HL-60 (cell line): ENCODE data around the gene MAGI2.

Source experiments
- CTCF ChIP-seq: IDR thresholded peaks from one replicate; pipeline ENCODE4 v1.5.1; 2011; ENCODE audit warnings: low read length, control low read depth, inconsistent platforms; ENCODE audit not compliant: insufficient read depth
- GABPA ChIP-seq: IDR thresholded peaks from 2 replicates; pipeline ENCODE4 v1.6.1; 2012; ENCODE audit warnings: low read depth
- TF ChIP-seq, protein P1 (sequence below): IDR thresholded peaks from 2 replicates; pipeline ENCODE4 v1.6.1; 2012; ENCODE audit warnings: low read depth; ENCODE audit not compliant: insufficient replicate concordance

GRCh38 chr7:79334841-79335240 lies 118.6 kb downstream of the MAGI2 start:
- TF ChIP-seq GABPA (no peak), CTCF (no peak)
- TF ChIP-seq, protein P1, sequence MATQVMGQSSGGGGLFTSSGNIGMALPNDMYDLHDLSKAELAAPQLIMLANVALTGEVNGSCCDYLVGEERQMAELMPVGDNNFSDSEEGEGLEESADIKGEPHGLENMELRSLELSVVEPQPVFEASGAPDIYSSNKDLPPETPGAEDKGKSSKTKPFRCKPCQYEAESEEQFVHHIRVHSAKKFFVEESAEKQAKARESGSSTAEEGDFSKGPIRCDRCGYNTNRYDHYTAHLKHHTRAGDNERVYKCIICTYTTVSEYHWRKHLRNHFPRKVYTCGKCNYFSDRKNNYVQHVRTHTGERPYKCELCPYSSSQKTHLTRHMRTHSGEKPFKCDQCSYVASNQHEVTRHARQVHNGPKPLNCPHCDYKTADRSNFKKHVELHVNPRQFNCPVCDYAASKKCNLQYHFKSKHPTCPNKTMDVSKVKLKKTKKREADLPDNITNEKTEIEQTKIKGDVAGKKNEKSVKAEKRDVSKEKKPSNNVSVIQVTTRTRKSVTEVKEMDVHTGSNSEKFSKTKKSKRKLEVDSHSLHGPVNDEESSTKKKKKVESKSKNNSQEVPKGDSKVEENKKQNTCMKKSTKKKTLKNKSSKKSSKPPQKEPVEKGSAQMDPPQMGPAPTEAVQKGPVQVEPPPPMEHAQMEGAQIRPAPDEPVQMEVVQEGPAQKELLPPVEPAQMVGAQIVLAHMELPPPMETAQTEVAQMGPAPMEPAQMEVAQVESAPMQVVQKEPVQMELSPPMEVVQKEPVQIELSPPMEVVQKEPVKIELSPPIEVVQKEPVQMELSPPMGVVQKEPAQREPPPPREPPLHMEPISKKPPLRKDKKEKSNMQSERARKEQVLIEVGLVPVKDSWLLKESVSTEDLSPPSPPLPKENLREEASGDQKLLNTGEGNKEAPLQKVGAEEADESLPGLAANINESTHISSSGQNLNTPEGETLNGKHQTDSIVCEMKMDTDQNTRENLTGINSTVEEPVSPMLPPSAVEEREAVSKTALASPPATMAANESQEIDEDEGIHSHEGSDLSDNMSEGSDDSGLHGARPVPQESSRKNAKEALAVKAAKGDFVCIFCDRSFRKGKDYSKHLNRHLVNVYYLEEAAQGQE, result no peak
